Breast epithelium (tissue), 4 donors: ENCODE results near the gene MYO9B. TPM values are rescaled to one million over a fixed set of nuclear protein-coding genes. Genes with fewer than 3 reads are reported as not detected.

Experiments used
- DNase-seq, 2 donors: peaks; one replicate each; pipeline ENCODE4 v3.0.0-alpha.2; 2019; ENCODE audit warnings: low spot score in 2 of 2
- H3K27ac ChIP-seq, 2 donors: fragments of 200-600 bp; sonication (generic) in 1 of 2; one replicate each; pipeline ENCODE4 v1.5.1; 2016 to 2019; ENCODE audit warnings: mild to moderate bottlenecking in 1 of 2
- H3K27me3 ChIP-seq, 2 donors: fragments of 200-600 bp; sonication (generic) in 1 of 2; one replicate each; pipeline versions ENCODE4 v1.5.1 to v1.6.0; 2017 to 2019; ENCODE audit warnings: control low read depth in 1 of 2, mild to moderate bottlenecking in 1 of 2
- H3K36me3 ChIP-seq: fragments of 200-600 bp; one replicate; pipeline ENCODE4 v1.5.1; 2019
- H3K4me1 ChIP-seq, 2 donors: fragments of 200-600 bp; sonication (generic); one replicate each; pipeline ENCODE4 v1.5.1; 2016 to 2019; ENCODE audit warnings: control low read depth in 1 of 2
- H3K4me3 ChIP-seq, 3 donors: fragments of 200-600 bp; sonication (generic); 1 replicate in 2 of 3; 2 replicates in 1 of 3; pipeline ENCODE4 v1.5.1; 2016 to 2019; ENCODE audit warnings: mild to moderate bottlenecking in 3 of 3, moderate library complexity in 2 of 3
- H3K9me3 ChIP-seq, 2 donors: fragments of 200-600 bp; sonication (generic) in 1 of 2; one replicate each; pipeline ENCODE4 v1.5.1; 2016 to 2019; ENCODE audit warnings: control low read depth in 1 of 2
- POLR2A ChIP-seq: fragments of 450-650 bp; IDR thresholded peaks from one replicate; pipeline ENCODE4 v1.6.1; 2016; ENCODE audit warnings: antibody characterized with exemption, mild to moderate bottlenecking, moderate library complexity
- POLR2AphosphoS5 ChIP-seq, 3 donors: sonication (generic); formaldehyde crosslinking; IDR thresholded peaks; one replicate each; pipeline ENCODE4 v1.6.1; 2017; ENCODE audit warnings: antibody characterized with exemption in 3 of 3
- intact Hi-C: fragments of 100-400 bp; cut with DNase I; formaldehyde crosslinking; loops from one replicate; pipeline ENCODE4 v1.15.1; 2023; ENCODE audit warnings: low total_unique reads
- total RNA-seq, 3 donors: library from RNA; depleted of rRNA; stranded (reverse); fragments of >200 nt; gene quantifications; one replicate each; pipeline ENCODE4 v1.1.0, GENCODE V29; 2016
- TF ChIP-seq, protein P1 (sequence below), 3 donors: fragments of 450-650 bp; IDR thresholded peaks; one replicate each; pipeline ENCODE4 v1.5.1; 2016 to 2017; ENCODE audit warnings: antibody characterized with exemption in 3 of 3, mild to moderate bottlenecking in 3 of 3, moderate library complexity in 3 of 3

MYO9B gene
- total RNA-seq, 3 donors from 2014 or later, result 76.0 to 79.5 (median 77.4) TPM

- H3K4me1 ChIP-seq, result no peaks in the 10 kb centered on the region
- intact Hi-C loops, result no loop called here
- H3K9me3 ChIP-seq, result peaks cover 6 to 11% of the 10 kb centered on the region in 2 donors
- H3K27me3 ChIP-seq, result no peaks in the 10 kb centered on the region
- no peak overlapping the region for H3K4me3 ChIP-seq
- TF ChIP-seq POLR2A, result no peak
- no peak for TF ChIP-seq POLR2AphosphoS5 (IDR thresholded peaks at IDR 0.05)
- TF ChIP-seq, protein P1, sequence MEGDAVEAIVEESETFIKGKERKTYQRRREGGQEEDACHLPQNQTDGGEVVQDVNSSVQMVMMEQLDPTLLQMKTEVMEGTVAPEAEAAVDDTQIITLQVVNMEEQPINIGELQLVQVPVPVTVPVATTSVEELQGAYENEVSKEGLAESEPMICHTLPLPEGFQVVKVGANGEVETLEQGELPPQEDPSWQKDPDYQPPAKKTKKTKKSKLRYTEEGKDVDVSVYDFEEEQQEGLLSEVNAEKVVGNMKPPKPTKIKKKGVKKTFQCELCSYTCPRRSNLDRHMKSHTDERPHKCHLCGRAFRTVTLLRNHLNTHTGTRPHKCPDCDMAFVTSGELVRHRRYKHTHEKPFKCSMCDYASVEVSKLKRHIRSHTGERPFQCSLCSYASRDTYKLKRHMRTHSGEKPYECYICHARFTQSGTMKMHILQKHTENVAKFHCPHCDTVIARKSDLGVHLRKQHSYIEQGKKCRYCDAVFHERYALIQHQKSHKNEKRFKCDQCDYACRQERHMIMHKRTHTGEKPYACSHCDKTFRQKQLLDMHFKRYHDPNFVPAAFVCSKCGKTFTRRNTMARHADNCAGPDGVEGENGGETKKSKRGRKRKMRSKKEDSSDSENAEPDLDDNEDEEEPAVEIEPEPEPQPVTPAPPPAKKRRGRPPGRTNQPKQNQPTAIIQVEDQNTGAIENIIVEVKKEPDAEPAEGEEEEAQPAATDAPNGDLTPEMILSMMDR (IDR thresholded peaks at IDR 0.05), result no peak
- H3K27ac ChIP-seq, result no peak overlapping the region
- no peak for DNase-seq
- H3K36me3 ChIP-seq, result no peaks in the 10 kb centered on the region
Observed at GRCh38 chr19:17259934-17260333, 184.4 kb downstream of the MYO9B start.

DNA sequence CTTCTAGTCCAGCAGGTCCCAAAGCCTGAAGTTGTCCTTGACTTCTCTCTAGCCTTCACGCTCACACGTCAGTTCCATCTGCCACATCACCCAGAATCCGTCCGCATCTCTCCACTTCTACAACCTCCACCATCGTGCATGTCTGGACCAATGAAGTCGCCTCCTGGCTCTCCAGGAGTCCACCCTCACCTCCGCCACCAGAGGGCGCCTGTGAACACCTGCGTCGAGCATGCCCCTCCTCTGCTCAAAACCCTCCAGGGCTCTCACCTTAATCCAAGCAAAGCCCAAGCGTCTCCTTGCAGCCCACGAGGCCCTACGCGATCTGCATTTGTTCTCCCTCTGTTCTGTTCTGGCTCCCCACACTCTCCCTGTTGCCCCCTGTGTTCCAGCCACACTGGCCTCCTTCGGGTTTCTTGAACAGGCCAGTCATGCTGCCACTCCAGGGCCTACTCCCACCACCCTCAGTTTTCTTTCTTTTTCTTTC lies 185.3 kb downstream of the MYO9B start:
- no peaks in the 10 kb centered on the region for H3K4me1 ChIP-seq
- no peak overlapping the region for H3K4me3 ChIP-seq
- no peaks in the 10 kb centered on the region for H3K27me3 ChIP-seq
- intact Hi-C loops, result no loop called here
- H3K36me3 ChIP-seq, result no peaks in the 10 kb centered on the region
- peaks cover 6 to 11% of the 10 kb centered on the region in 2 donors for H3K9me3 ChIP-seq
- peak; percentile 69 to 86 for DNase-seq
- no peak overlapping the region for H3K27ac ChIP-seq
- TF ChIP-seq POLR2AphosphoS5 (IDR thresholded peaks at IDR 0.05) (peak in 1 of 3 donors; percentile 32), POLR2A (no peak)
- TF ChIP-seq, protein P1 (IDR thresholded peaks at IDR 0.05), result peak; percentile 64 to 91 (median 76)

GRCh38 chr19:17262557-17262956 lies 187.0 kb downstream of the MYO9B start:
- Histone ChIP-seq H3K27me3 (no peaks in the 10 kb centered on the region), H3K4me3 (peak overlapping the region in 1 of 3 donors; percentile 30), H3K36me3 (no peaks in the 10 kb centered on the region), H3K9me3 (peaks cover 6 to 11% of the 10 kb centered on the region in 2 donors), H3K4me1 (no peaks in the 10 kb centered on the region), H3K27ac (no peak overlapping the region)
- DNase-seq, result no peak
- TF ChIP-seq, protein P1 (IDR thresholded peaks at IDR 0.05), result no peak
- no peak for TF ChIP-seq POLR2AphosphoS5 (IDR thresholded peaks at IDR 0.05)
- no peak for TF ChIP-seq POLR2A
- intact Hi-C loops, result no loop called here

Other genes starting within 250 kb of the MYO9B start
- 10 to 100 TPM; 43.2 to 88.5 (median 48.1) TPM for gene SIN3B, start 246.4 kb upstream of the MYO9B start, total RNA-seq
- 10 to 100 TPM in 1 of 3 donors, 1 to 10 TPM in 1, under 1 TPM in 1; 0.32 to 27.5 (median 4.2) TPM for gene F2RL3, start 186.8 kb upstream of the MYO9B start, total RNA-seq
- gene CPAMD8, start 49.0 kb upstream of the MYO9B start, total RNA-seq, result 10 to 100 TPM in 2 of 3 donors, 1 to 10 TPM in 1; 9.5 to 24.0 (median 20.2) TPM
- gene HAUS8, start 325 bp upstream of the MYO9B start, total RNA-seq, result 1 to 10 TPM; 5.6 to 6.7 (median 5.8) TPM
- gene USE1, start 139.6 kb downstream of the MYO9B start, total RNA-seq, result 10 to 100 TPM; 15.5 to 29.0 (median 27.5) TPM
- 10 to 100 TPM in 1 of 3 donors, 1 to 10 TPM in 2; 8.8 to 13.8 (median 9.4) TPM for gene OCEL1, start 150.4 kb downstream of the MYO9B start, total RNA-seq
- gene NR2F6, start 170.1 kb downstream of the MYO9B start, total RNA-seq, result 10 to 100 TPM; 23.2 to 52.4 (median 34.7) TPM
- 1 to 10 TPM; 5.8 to 8.8 (median 7.0) TPM for gene USHBP1, start 189.0 kb downstream of the MYO9B start, total RNA-seq
- gene BABAM1, start 191.7 kb downstream of the MYO9B start, total RNA-seq, result 10 to 100 TPM; 48.5 to 65.6 (median 54.1) TPM
- gene ANKLE1, start 206.1 kb downstream of the MYO9B start, total RNA-seq, result 1 to 10 TPM in 2 of 3 donors, under 1 TPM in 1; 0.96 to 1.6 (median 1.0) TPM
- gene ABHD8, start 227.6 kb downstream of the MYO9B start, total RNA-seq, result 10 to 100 TPM in 2 of 3 donors, 1 to 10 TPM in 1; 6.7 to 14.4 (median 11.0) TPM
- gene MRPL34, start 230.1 kb downstream of the MYO9B start, total RNA-seq, result 100 to 1,000 TPM in 1 of 3 donors, 10 to 100 TPM in 2; 88.5 to 139 (median 98.0) TPM
- 10 to 100 TPM in 2 of 3 donors, 1 to 10 TPM in 1; 9.2 to 18.7 (median 11.1) TPM for gene DDA1, start 233.8 kb downstream of the MYO9B start, total RNA-seq